GM12892 (cell line): ENCODE results near the gene FIGNL2.

Experiments used
- POLR2A ChIP-seq: IDR thresholded peaks from 2 replicates; pipeline ENCODE4 v1.6.1; 2011; ENCODE audit warnings: low read depth, low read length, control low read depth
- POLR2AphosphoS5 ChIP-seq: IDR thresholded peaks from 2 replicates; pipeline ENCODE4 v1.6.1; 2011; ENCODE audit warnings: low read depth, low read length, control low read depth
- TAF1 ChIP-seq: IDR thresholded peaks from 2 replicates; pipeline ENCODE4 v1.6.1; 2011; ENCODE audit warnings: low read depth, mild to moderate bottlenecking, control low read depth, low read length, borderline replicate concordance

DNA sequence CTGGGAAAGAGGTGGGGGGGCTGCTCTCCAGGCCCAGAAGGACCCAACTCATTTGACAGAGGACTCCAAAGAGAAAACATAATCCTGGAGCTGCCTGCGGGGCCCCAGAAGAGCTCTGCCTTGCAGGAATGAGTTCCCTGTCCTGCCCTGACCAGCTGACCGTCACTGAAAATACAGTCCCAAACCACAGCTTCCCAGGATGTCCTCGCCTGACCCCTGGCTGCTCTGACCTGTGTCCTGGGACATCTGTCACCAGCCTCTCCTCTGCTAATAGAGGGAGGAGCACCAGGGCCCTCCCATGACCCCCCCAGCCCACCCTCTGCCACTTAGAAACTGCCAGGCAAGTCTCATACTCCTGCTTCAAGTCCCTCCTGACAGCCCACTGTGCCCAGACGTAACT, 9.8 kb downstream of the FIGNL2 start:
- no peak for TF ChIP-seq POLR2A
- TF ChIP-seq POLR2AphosphoS5, result no peak
- TF ChIP-seq TAF1, result no peak
